Neutrophil (primary cell): Measurements from ENCODE around the gene RUNX2.

Experiments
- H3K27ac ChIP-seq: fragments of 200-600 bp; sonication (generic); 2 replicates; pipeline ENCODE4 v1.5.1; 2016; ENCODE audit warnings: mild to moderate bottlenecking, moderate library complexity
- H3K27me3 ChIP-seq: fragments of 200-600 bp; sonication (generic); 2 replicates; pipeline ENCODE4 v1.6.0; 2016; ENCODE audit warnings: mild to moderate bottlenecking
- H3K36me3 ChIP-seq: fragments of 200-600 bp; sonication (generic); 2 replicates; pipeline ENCODE4 v1.5.1; 2017
- H3K4me1 ChIP-seq, 2 experiments: fragments of 200-600 bp in 1 of 2; sonication (generic) in 1 of 2; 1 replicate in 1 of 2; 2 replicates in 1 of 2; pipeline versions ENCODE4 v1.5.1 to v1.6.1; 2013 to 2016; ENCODE audit warnings: low read depth in 1 of 2, low read length in 1 of 2, mild to moderate bottlenecking in 1 of 2, moderate library complexity in 1 of 2; ENCODE audit not compliant: control insufficient read depth in 1 of 2, insufficient read depth in 1 of 2
- H3K4me3 ChIP-seq, 2 experiments: fragments of 200-600 bp in 1 of 2; sonication (generic) in 1 of 2; 1 replicate in 1 of 2; 2 replicates in 1 of 2; pipeline ENCODE4 v1.5.1; 2013 to 2016; ENCODE audit warnings: low read depth in 1 of 2, low read length in 1 of 2, mild to moderate bottlenecking in 1 of 2, moderate library complexity in 1 of 2
- H3K9me3 ChIP-seq: fragments of 200-600 bp; sonication (generic); 2 replicates; pipeline ENCODE4 v1.5.1; 2016
- TF ChIP-seq, protein P1 (sequence below): fragments of 200-600 bp; sonication (generic); IDR thresholded peaks from 2 replicates; pipeline ENCODE4 v1.5.1; 2016; ENCODE audit warnings: antibody characterized with exemption

RUNX2 gene

GRCh38 chr6:45712076-45712475, 383.9 kb downstream of the RUNX2 start:
- Histone ChIP-seq H3K9me3 (no peaks in the 10 kb centered on the region), H3K27ac (no peak overlapping the region), H3K4me3 (no peak overlapping the region), H3K36me3 (no peaks in the 10 kb centered on the region), H3K4me1 (no peaks in the 10 kb centered on the region), H3K27me3 (no peaks in the 10 kb centered on the region)
- TF ChIP-seq, protein P1, sequence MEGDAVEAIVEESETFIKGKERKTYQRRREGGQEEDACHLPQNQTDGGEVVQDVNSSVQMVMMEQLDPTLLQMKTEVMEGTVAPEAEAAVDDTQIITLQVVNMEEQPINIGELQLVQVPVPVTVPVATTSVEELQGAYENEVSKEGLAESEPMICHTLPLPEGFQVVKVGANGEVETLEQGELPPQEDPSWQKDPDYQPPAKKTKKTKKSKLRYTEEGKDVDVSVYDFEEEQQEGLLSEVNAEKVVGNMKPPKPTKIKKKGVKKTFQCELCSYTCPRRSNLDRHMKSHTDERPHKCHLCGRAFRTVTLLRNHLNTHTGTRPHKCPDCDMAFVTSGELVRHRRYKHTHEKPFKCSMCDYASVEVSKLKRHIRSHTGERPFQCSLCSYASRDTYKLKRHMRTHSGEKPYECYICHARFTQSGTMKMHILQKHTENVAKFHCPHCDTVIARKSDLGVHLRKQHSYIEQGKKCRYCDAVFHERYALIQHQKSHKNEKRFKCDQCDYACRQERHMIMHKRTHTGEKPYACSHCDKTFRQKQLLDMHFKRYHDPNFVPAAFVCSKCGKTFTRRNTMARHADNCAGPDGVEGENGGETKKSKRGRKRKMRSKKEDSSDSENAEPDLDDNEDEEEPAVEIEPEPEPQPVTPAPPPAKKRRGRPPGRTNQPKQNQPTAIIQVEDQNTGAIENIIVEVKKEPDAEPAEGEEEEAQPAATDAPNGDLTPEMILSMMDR = no peak

DNA sequence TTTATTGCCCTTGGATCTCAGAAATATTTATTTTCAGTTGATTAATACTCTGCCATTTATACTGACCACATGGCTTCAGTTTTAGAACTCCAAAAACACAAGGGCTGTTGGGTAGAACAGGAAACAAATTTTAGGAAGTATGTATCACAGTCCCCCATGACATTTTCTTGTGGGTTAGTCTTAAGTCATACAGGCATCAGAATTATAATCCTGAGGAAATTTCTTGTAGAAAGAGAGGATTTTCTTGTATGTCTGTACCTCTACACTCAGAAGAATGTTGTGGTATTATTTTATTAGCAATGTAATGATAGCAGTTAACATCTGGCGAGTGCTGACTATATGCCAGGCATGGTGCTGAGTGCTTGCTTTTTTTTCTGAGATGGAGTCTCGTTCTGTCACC, 384.7 kb downstream of the RUNX2 start:
- TF ChIP-seq, protein P1 = no peak
- H3K4me3 ChIP-seq = no peak overlapping the region
- no peaks in the 10 kb centered on the region for H3K36me3 ChIP-seq
- H3K27me3 ChIP-seq = no peaks in the 10 kb centered on the region
- no peak overlapping the region for H3K27ac ChIP-seq
- no peaks in the 10 kb centered on the region for H3K9me3 ChIP-seq
- no peaks in the 10 kb centered on the region for H3K4me1 ChIP-seq
